Mucosa of stomach (tissue), 1 donor: ENCODE results near the gene ZNF639.
"Not testable (repeated sequence)": the region's sequence is repeated elsewhere in the genome, so short reads cannot be mapped to it uniquely, and the experiment has no call there.

Experiments
- H3K27me3 ChIP-seq: one replicate; pipeline ENCODE4 v1.7.0; 2013; ENCODE audit warnings: mild to moderate bottlenecking, low read length; ENCODE audit not compliant: control insufficient read depth, insufficient read depth
- H3K36me3 ChIP-seq: one replicate; pipeline ENCODE4 v1.7.0; 2013; ENCODE audit warnings: low read length; ENCODE audit not compliant: control insufficient read depth, insufficient read depth
- H3K4me1 ChIP-seq: one replicate; pipeline ENCODE4 v1.7.0; 2013; ENCODE audit warnings: mild to moderate bottlenecking, low read length; ENCODE audit not compliant: control insufficient read depth, insufficient read depth
- H3K4me3 ChIP-seq: one replicate; pipeline ENCODE4 v1.7.0; 2013; ENCODE audit warnings: low read length
- H3K9ac ChIP-seq: one replicate; pipeline ENCODE4 v1.7.0; 2013; ENCODE audit warnings: mild to moderate bottlenecking, low read length, moderate library complexity
- H3K9me3 ChIP-seq: one replicate; pipeline ENCODE4 v1.7.0; 2013; ENCODE audit warnings: mild to moderate bottlenecking, low read length, moderate library complexity; ENCODE audit not compliant: control insufficient read depth
- donor health status: Pancreatic carcinoma.

ZNF639 gene

GRCh38 chr3:179322286-179323196 lies at the start of gene ZNF639:
Gene ZNF639 (plus strand): TSS chr3:179323031. CDS start chr3:179328294, 5,263 bp downstream.
- H3K9ac ChIP-seq = peak within 1 kb of the TSS; percentile 79
- H3K9me3 ChIP-seq = no peaks in the 10 kb centered on the region
- no peaks in the 10 kb centered on the region for H3K27me3 ChIP-seq
- peaks cover 5% of the 10 kb centered on the region for H3K4me1 ChIP-seq
- peak within 1 kb of the TSS; percentile 66 for H3K4me3 ChIP-seq
- no peaks in the 10 kb centered on the region for H3K36me3 ChIP-seq

GRCh38 chr3:179274434-179274833 lies 48.4 kb upstream of the ZNF639 start:
- H3K9ac ChIP-seq, H3K4me3 ChIP-seq, H3K4me1 ChIP-seq, H3K9me3 ChIP-seq, H3K27me3 ChIP-seq, H3K36me3 ChIP-seq: not testable (repeated sequence)

- Histone ChIP-seq H3K9ac (no peak overlapping the region), H3K4me3 (no peak overlapping the region), H3K27me3 (no peaks in the 10 kb centered on the region), H3K36me3 (no peaks in the 10 kb centered on the region), H3K9me3 (no peaks in the 10 kb centered on the region), H3K4me1 (no peaks in the 10 kb centered on the region)
Observed at GRCh38 chr3:179276001-179276400, 46.8 kb upstream of the ZNF639 start.

GRCh38 chr3:179276743-179277142 lies 46.1 kb upstream of the ZNF639 start:
- H3K36me3 ChIP-seq = no peaks in the 10 kb centered on the region
- H3K27me3 ChIP-seq = no peaks in the 10 kb centered on the region
- H3K9me3 ChIP-seq = no peaks in the 10 kb centered on the region
- H3K4me3 ChIP-seq = no peak overlapping the region
- H3K9ac ChIP-seq = no peak overlapping the region
- no peaks in the 10 kb centered on the region for H3K4me1 ChIP-seq

GRCh38 chr3:179278151-179278550 lies 44.7 kb upstream of the ZNF639 start:
- H3K9ac ChIP-seq = no peak overlapping the region
- no peaks in the 10 kb centered on the region for H3K27me3 ChIP-seq
- no peaks in the 10 kb centered on the region for H3K9me3 ChIP-seq
- H3K4me1 ChIP-seq = no peaks in the 10 kb centered on the region
- no peak overlapping the region for H3K4me3 ChIP-seq
- H3K36me3 ChIP-seq = no peaks in the 10 kb centered on the region

GRCh38 chr3:179278932-179279693 lies 43.7 kb upstream of the ZNF639 start:
- Histone ChIP-seq H3K36me3 (no peaks in the 10 kb centered on the region), H3K9me3 (no peaks in the 10 kb centered on the region), H3K27me3 (no peaks in the 10 kb centered on the region), H3K4me3 (no peak overlapping the region), H3K4me1 (no peaks in the 10 kb centered on the region), H3K9ac (no peak overlapping the region)

GRCh38 chr3:179279837-179280236 lies 43.0 kb upstream of the ZNF639 start:
- no peak overlapping the region for H3K4me3 ChIP-seq
- no peaks in the 10 kb centered on the region for H3K36me3 ChIP-seq
- no peaks in the 10 kb centered on the region for H3K27me3 ChIP-seq
- no peaks in the 10 kb centered on the region for H3K4me1 ChIP-seq
- H3K9ac ChIP-seq = no peak overlapping the region
- no peaks in the 10 kb centered on the region for H3K9me3 ChIP-seq

GRCh38 chr3:179281825-179282224 lies 41.0 kb upstream of the ZNF639 start:
- Histone ChIP-seq H3K36me3 (no peaks in the 10 kb centered on the region), H3K4me1 (no peaks in the 10 kb centered on the region), H3K4me3 (no peak overlapping the region), H3K27me3 (no peaks in the 10 kb centered on the region), H3K9ac (no peak overlapping the region), H3K9me3 (no peaks in the 10 kb centered on the region)

GRCh38 chr3:179286331-179286730 lies 36.5 kb upstream of the ZNF639 start:
- Histone ChIP-seq H3K4me3 (no peak overlapping the region), H3K9ac (no peak overlapping the region), H3K36me3 (no peaks in the 10 kb centered on the region), H3K27me3 (no peaks in the 10 kb centered on the region), H3K4me1 (no peaks in the 10 kb centered on the region), H3K9me3 (no peaks in the 10 kb centered on the region)

GRCh38 chr3:179288845-179289244 lies 34.0 kb upstream of the ZNF639 start:
- Histone ChIP-seq H3K4me1 (no peaks in the 10 kb centered on the region), H3K9ac (no peak overlapping the region), H3K27me3 (no peaks in the 10 kb centered on the region), H3K4me3 (no peak overlapping the region), H3K36me3 (no peaks in the 10 kb centered on the region), H3K9me3 (no peaks in the 10 kb centered on the region)

GRCh38 chr3:179289295-179289694 lies 33.5 kb upstream of the ZNF639 start:
- Histone ChIP-seq H3K4me1 (no peaks in the 10 kb centered on the region), H3K4me3 (no peak overlapping the region), H3K9me3 (no peaks in the 10 kb centered on the region), H3K36me3 (no peaks in the 10 kb centered on the region), H3K9ac (no peak overlapping the region), H3K27me3 (no peaks in the 10 kb centered on the region)

- H3K4me3 ChIP-seq = no peak overlapping the region
- H3K4me1 ChIP-seq = no peaks in the 10 kb centered on the region
- H3K9me3 ChIP-seq = no peaks in the 10 kb centered on the region
- no peaks in the 10 kb centered on the region for H3K36me3 ChIP-seq
- no peaks in the 10 kb centered on the region for H3K27me3 ChIP-seq
- H3K9ac ChIP-seq = no peak overlapping the region
Observed at GRCh38 chr3:179292450-179292849, 30.4 kb upstream of the ZNF639 start.
